Mucosa of rectum (tissue), 2 donors: Measurements from ENCODE around the gene SERP1.

ENCODE experiments used
- H3K27ac ChIP-seq, 2 donors: one replicate each; pipeline ENCODE4 v1.7.0; 2013; ENCODE audit warnings: inconsistent platforms in 2 of 2, low read depth in 2 of 2, low read length in 2 of 2
- H3K27me3 ChIP-seq, 2 donors: one replicate each; pipeline ENCODE4 v1.7.0; 2013; ENCODE audit warnings: low read length in 2 of 2; ENCODE audit not compliant: control insufficient read depth in 2 of 2, insufficient read depth in 2 of 2
- H3K36me3 ChIP-seq, 2 donors: one replicate each; pipeline ENCODE4 v1.7.0; 2013; ENCODE audit warnings: low read length in 2 of 2; ENCODE audit not compliant: control insufficient read depth in 2 of 2, insufficient read depth in 2 of 2
- H3K4me1 ChIP-seq, 2 donors: one replicate each; pipeline ENCODE4 v1.7.0; 2013; ENCODE audit warnings: low read length in 2 of 2, mild to moderate bottlenecking in 1 of 2; ENCODE audit not compliant: control insufficient read depth in 2 of 2, insufficient read depth in 2 of 2
- H3K4me3 ChIP-seq, 2 donors: one replicate each; pipeline ENCODE4 v1.7.0; 2013; ENCODE audit warnings: low read length in 2 of 2
- H3K9ac ChIP-seq, 2 donors: one replicate each; pipeline ENCODE4 v1.7.0; 2013; ENCODE audit warnings: low read length in 2 of 2, low read depth in 1 of 2, mild to moderate bottlenecking in 1 of 2
- H3K9me3 ChIP-seq, 2 donors: one replicate each; pipeline ENCODE4 v1.7.0; 2013; ENCODE audit warnings: low read length in 2 of 2; ENCODE audit not compliant: control insufficient read depth in 2 of 2
- donor health status: healthy.
- donor health status: Normal muscosa, but diverticular disease.

The SERP1 gene

GRCh38 chr3:150494411-150494977 is 51.8 kb downstream of the SERP1 start:
- Histone ChIP-seq H3K27me3 (no peaks in the 10 kb centered on the region), H3K9me3 (no peaks in the 10 kb centered on the region), H3K4me3 (no peak overlapping the region), H3K4me1 (peaks cover 0 to 4% of the 10 kb centered on the region in 2 donors), H3K9ac (no peak overlapping the region), H3K36me3 (no peaks in the 10 kb centered on the region), H3K27ac (no peak overlapping the region)
